ENCODE results near the gene POLR1A. TPM values are rescaled to one million over a fixed set of nuclear protein-coding genes. Genes with fewer than 3 reads are reported as not detected.

The POLR1A gene
- total RNA-seq, 3 donors from 2014 or later, result 12.4 to 19.4 (median 13.1) TPM

- TF ChIP-seq CTCF (IDR thresholded peaks at IDR 0.05) (no peak), POLR2AphosphoS5 (IDR thresholded peaks at IDR 0.05) (no peak), POLR2A (IDR thresholded peaks at IDR 0.05) (no peak)
- Histone ChIP-seq H3K4me3 (no peak overlapping the region), H3K9me3 (no peaks in the 10 kb centered on the region), H3K27ac (no peak overlapping the region), H3K4me1 (no peaks in the 10 kb centered on the region), H3K36me3 (peaks cover 12% of the 10 kb centered on the region), H3K27me3 (no peaks in the 10 kb centered on the region)
- peak in 1 of 2 donors; percentile 25 for DNase-seq (ENCODE audit: low spot score in 2 of 2)
- intact Hi-C loops (cut with DNase I; ENCODE audit: low total_unique reads), result no loop called here
These were observed 61.1 kb downstream of the POLR1A start for GRCh38 chr2:86044614-86045013.

GRCh38 chr2:86044045-86044444 lies 61.6 kb downstream of the POLR1A start:
- TF ChIP-seq POLR2AphosphoS5 (IDR thresholded peaks at IDR 0.05), result no peak
- Histone ChIP-seq H3K36me3 (peaks cover 12% of the 10 kb centered on the region), H3K9me3 (no peaks in the 10 kb centered on the region), H3K27me3 (no peaks in the 10 kb centered on the region), H3K27ac (no peak overlapping the region), H3K4me1 (no peaks in the 10 kb centered on the region), H3K4me3 (no peak overlapping the region)
- peak; percentile 15 to 37 for DNase-seq (ENCODE audit: low spot score in 2 of 2)
- intact Hi-C loops (cut with DNase I; ENCODE audit: low total_unique reads), result no loop called here

- TF ChIP-seq CTCF (IDR thresholded peaks at IDR 0.05), result no peak
- TF ChIP-seq POLR2AphosphoS5 (IDR thresholded peaks at IDR 0.05), result no peak
- no peak for TF ChIP-seq POLR2A (IDR thresholded peaks at IDR 0.05)
- H3K27ac ChIP-seq, result no peak overlapping the region
- no peak overlapping the region for H3K4me3 ChIP-seq
- peak; percentile 9 to 37 for DNase-seq (ENCODE audit: low spot score in 2 of 2)
- no peaks in the 10 kb centered on the region for H3K9me3 ChIP-seq
- H3K36me3 ChIP-seq, result peaks cover 12% of the 10 kb centered on the region
- H3K27me3 ChIP-seq, result no peaks in the 10 kb centered on the region
- intact Hi-C loops (cut with DNase I; ENCODE audit: low total_unique reads), result no loop called here
- H3K4me1 ChIP-seq, result peaks cover 0 to 4% of the 10 kb centered on the region in 2 donors
These were observed 63.2 kb downstream of the POLR1A start for GRCh38 chr2:86042256-86043168.

GRCh38 chr2:86039963-86040655 lies 65.6 kb downstream of the POLR1A start:
- peaks cover 12% of the 10 kb centered on the region for H3K36me3 ChIP-seq
- peak; percentile 7 to 42 for DNase-seq (ENCODE audit: low spot score in 2 of 2)
- intact Hi-C loops (cut with DNase I; ENCODE audit: low total_unique reads), result no loop called here

More at GRCh38 chr2:86039963-86040655, 65.6 kb downstream of the POLR1A start:
- H3K27ac ChIP-seq, result peak overlapping the region in 1 of 2 donors; percentile 94
- H3K9me3 ChIP-seq, result no peaks in the 10 kb centered on the region
- H3K4me1 ChIP-seq, result peaks cover 0 to 7% of the 10 kb centered on the region in 2 donors
- TF ChIP-seq CTCF (IDR thresholded peaks at IDR 0.05) (no peak), POLR2AphosphoS5 (IDR thresholded peaks at IDR 0.05) (no peak), POLR2A (IDR thresholded peaks at IDR 0.05) (no peak)
- no peaks in the 10 kb centered on the region for H3K27me3 ChIP-seq
- H3K4me3 ChIP-seq, result no peak overlapping the region
